ENCODE data around the gene EHD3. TPM values are rescaled to one million over a fixed set of nuclear protein-coding genes. Genes with fewer than 3 reads are reported as not detected.

EHD3 gene
- total RNA-seq, 1 donor from 2014 or later, result 29.7 TPM

GRCh38 chr2:31231571-31232302 is 2.2 kb upstream of the EHD3 start:
- DNase-seq, result peak; percentile 51
- H3K27ac ChIP-seq (replicated peaks), result peak overlapping the region; percentile 91
- intact Hi-C loops (cut with micrococcal nuclease), result loop anchor here (10.0 kb wide), 1 partner anchor 93 kb away; no protein-coding TSS in a partner anchor
- no peak for TF ChIP-seq CTCF (IDR thresholded peaks at IDR 0.05; ENCODE audit: borderline replicate concordance)
- H3K4me1 ChIP-seq, result peaks cover 66% of the 10 kb centered on the region
- H3K27me3 ChIP-seq (ENCODE audit: low read depth), result no peaks in the 10 kb centered on the region
- H3K9me3 ChIP-seq (replicated peaks), result no peaks in the 10 kb centered on the region
- H3K4me3 ChIP-seq, result no peak overlapping the region
- no peaks in the 10 kb centered on the region for H3K36me3 ChIP-seq

- no peaks in the 10 kb centered on the region for H3K36me3 ChIP-seq
- peaks cover 72% of the 10 kb centered on the region for H3K4me1 ChIP-seq
- no peak for DNase-seq
- H3K4me3 ChIP-seq, result no peak overlapping the region
- no peaks in the 10 kb centered on the region for H3K9me3 ChIP-seq (replicated peaks)
- peak overlapping the region; percentile 91 for H3K27ac ChIP-seq (replicated peaks)
- no peak for TF ChIP-seq CTCF (IDR thresholded peaks at IDR 0.05; ENCODE audit: borderline replicate concordance)
- intact Hi-C loops (cut with micrococcal nuclease), result loop anchor here (10.0 kb wide), 1 partner anchor 92 kb away; no protein-coding TSS in a partner anchor
- no peaks in the 10 kb centered on the region for H3K27me3 ChIP-seq (ENCODE audit: low read depth)
Measured at GRCh38 chr2:31232586-31232985, 1.4 kb upstream of the EHD3 start.

- peak overlapping the region; percentile 91 for H3K27ac ChIP-seq (replicated peaks)
- DNase-seq, result no peak
- H3K9me3 ChIP-seq (replicated peaks), result no peaks in the 10 kb centered on the region
- peak overlapping the region; percentile 81 for H3K4me3 ChIP-seq
- TF ChIP-seq CTCF (IDR thresholded peaks at IDR 0.05; ENCODE audit: borderline replicate concordance), result no peak
- intact Hi-C loops (cut with micrococcal nuclease), result loop anchor here (10.0 kb wide), 1 partner anchor 92 kb away; no protein-coding TSS in a partner anchor
- H3K4me1 ChIP-seq, result peaks cover 74% of the 10 kb centered on the region
- no peaks in the 10 kb centered on the region for H3K27me3 ChIP-seq (ENCODE audit: low read depth)
- no peaks in the 10 kb centered on the region for H3K36me3 ChIP-seq
Measured at GRCh38 chr2:31233231-31233630, 721 bp upstream of the EHD3 start.

- H3K9me3 ChIP-seq (replicated peaks), result no peaks in the 10 kb centered on the region
- peak overlapping the region; percentile 91 for H3K27ac ChIP-seq (replicated peaks)
- intact Hi-C loops (cut with micrococcal nuclease), result loop anchor here (10.0 kb wide), 1 partner anchor 90 kb away; no protein-coding TSS in a partner anchor
- no peak for TF ChIP-seq CTCF (IDR thresholded peaks at IDR 0.05; ENCODE audit: borderline replicate concordance)
- peaks cover 91% of the 10 kb centered on the region for H3K4me1 ChIP-seq
- DNase-seq, result no peak
- peak overlapping the region; percentile 81 for H3K4me3 ChIP-seq
- H3K27me3 ChIP-seq (ENCODE audit: low read depth), result no peaks in the 10 kb centered on the region
- no peaks in the 10 kb centered on the region for H3K36me3 ChIP-seq
Measured at GRCh38 chr2:31234683-31235503, 941 bp downstream of the EHD3 start.

- no peaks in the 10 kb centered on the region for H3K27me3 ChIP-seq (ENCODE audit: low read depth)
- H3K4me3 ChIP-seq, result peak overlapping the region; percentile 81
- DNase-seq, result no peak
- H3K36me3 ChIP-seq, result no peaks in the 10 kb centered on the region
- peaks cover 95% of the 10 kb centered on the region for H3K4me1 ChIP-seq
- peak overlapping the region; percentile 91 for H3K27ac ChIP-seq (replicated peaks)
- TF ChIP-seq CTCF (IDR thresholded peaks at IDR 0.05; ENCODE audit: borderline replicate concordance), result no peak
- intact Hi-C loops (cut with micrococcal nuclease), result loop anchor here (10.0 kb wide), 1 partner anchor 89 kb away; no protein-coding TSS in a partner anchor
- H3K9me3 ChIP-seq (replicated peaks), result no peaks in the 10 kb centered on the region
Measured at GRCh38 chr2:31235504-31235902, 1.6 kb downstream of the EHD3 start.
